Neural cell (in vitro differentiated cells): ENCODE data around the gene CBFA2T3.

Source experiments
- EZH2 ChIP-seq: fragments of 200-600, 300-800 bp; shearing (Covaris generic), sonication (generic); IDR thresholded peaks from 2 replicates; pipeline ENCODE4 v1.6.1; 2014; ENCODE audit warnings: antibody characterized with exemption, low read length, borderline replicate concordance, mild to moderate bottlenecking; ENCODE audit not compliant: insufficient read depth, poor library complexity, severe bottlenecking
- POLR2AphosphoS5 ChIP-seq: IDR thresholded peaks from 2 replicates; pipeline ENCODE4 v1.6.1; 2012
- RAD21 ChIP-seq: fragments of 450-650 bp; conservative IDR thresholded peaks from 2 replicates; pipeline ENCODE4 v1.6.1; 2014; ENCODE audit warnings: antibody characterized with exemption, mild to moderate bottlenecking, moderate library complexity
- TAF1 ChIP-seq: IDR thresholded peaks from 2 replicates; pipeline ENCODE4 v1.6.1; 2012; ENCODE audit warnings: low read depth
- TF ChIP-seq, protein P1 (sequence below): fragments of 450-650 bp; IDR thresholded peaks from 2 replicates; pipeline ENCODE4 v1.5.1; 2014; ENCODE audit warnings: antibody characterized with exemption, mild to moderate bottlenecking, moderate library complexity; ENCODE audit not compliant: poor library complexity, severe bottlenecking
- TF ChIP-seq, protein P2 (sequence below): IDR thresholded peaks from 2 replicates; pipeline ENCODE4 v1.6.1; 2012; ENCODE audit warnings: borderline replicate concordance

DNA sequence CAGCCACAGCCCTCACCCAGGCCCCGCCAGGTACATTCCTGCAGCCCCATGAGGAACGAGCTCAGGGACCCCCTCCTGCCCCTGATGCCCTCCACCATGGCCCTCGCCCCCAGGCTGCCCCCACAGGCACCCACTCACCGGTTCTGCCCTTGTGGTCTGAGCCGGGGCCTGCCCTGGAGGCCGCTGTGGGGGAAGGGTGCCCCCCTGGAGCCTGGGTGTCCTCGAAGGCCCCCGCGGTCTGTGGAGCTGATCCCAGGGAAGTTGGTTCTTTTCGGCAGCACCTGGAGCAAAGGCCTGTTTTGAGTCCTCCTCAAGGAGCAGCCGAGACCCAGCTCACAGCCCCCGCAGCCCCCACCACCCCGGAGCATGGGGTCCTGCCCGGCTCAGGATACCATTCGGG is 112.9 kb downstream of the CBFA2T3 start:
- no peak for TF ChIP-seq POLR2AphosphoS5
- TF ChIP-seq, protein P1, sequence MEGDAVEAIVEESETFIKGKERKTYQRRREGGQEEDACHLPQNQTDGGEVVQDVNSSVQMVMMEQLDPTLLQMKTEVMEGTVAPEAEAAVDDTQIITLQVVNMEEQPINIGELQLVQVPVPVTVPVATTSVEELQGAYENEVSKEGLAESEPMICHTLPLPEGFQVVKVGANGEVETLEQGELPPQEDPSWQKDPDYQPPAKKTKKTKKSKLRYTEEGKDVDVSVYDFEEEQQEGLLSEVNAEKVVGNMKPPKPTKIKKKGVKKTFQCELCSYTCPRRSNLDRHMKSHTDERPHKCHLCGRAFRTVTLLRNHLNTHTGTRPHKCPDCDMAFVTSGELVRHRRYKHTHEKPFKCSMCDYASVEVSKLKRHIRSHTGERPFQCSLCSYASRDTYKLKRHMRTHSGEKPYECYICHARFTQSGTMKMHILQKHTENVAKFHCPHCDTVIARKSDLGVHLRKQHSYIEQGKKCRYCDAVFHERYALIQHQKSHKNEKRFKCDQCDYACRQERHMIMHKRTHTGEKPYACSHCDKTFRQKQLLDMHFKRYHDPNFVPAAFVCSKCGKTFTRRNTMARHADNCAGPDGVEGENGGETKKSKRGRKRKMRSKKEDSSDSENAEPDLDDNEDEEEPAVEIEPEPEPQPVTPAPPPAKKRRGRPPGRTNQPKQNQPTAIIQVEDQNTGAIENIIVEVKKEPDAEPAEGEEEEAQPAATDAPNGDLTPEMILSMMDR, result no peak
- TF ChIP-seq, protein P2, sequence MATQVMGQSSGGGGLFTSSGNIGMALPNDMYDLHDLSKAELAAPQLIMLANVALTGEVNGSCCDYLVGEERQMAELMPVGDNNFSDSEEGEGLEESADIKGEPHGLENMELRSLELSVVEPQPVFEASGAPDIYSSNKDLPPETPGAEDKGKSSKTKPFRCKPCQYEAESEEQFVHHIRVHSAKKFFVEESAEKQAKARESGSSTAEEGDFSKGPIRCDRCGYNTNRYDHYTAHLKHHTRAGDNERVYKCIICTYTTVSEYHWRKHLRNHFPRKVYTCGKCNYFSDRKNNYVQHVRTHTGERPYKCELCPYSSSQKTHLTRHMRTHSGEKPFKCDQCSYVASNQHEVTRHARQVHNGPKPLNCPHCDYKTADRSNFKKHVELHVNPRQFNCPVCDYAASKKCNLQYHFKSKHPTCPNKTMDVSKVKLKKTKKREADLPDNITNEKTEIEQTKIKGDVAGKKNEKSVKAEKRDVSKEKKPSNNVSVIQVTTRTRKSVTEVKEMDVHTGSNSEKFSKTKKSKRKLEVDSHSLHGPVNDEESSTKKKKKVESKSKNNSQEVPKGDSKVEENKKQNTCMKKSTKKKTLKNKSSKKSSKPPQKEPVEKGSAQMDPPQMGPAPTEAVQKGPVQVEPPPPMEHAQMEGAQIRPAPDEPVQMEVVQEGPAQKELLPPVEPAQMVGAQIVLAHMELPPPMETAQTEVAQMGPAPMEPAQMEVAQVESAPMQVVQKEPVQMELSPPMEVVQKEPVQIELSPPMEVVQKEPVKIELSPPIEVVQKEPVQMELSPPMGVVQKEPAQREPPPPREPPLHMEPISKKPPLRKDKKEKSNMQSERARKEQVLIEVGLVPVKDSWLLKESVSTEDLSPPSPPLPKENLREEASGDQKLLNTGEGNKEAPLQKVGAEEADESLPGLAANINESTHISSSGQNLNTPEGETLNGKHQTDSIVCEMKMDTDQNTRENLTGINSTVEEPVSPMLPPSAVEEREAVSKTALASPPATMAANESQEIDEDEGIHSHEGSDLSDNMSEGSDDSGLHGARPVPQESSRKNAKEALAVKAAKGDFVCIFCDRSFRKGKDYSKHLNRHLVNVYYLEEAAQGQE, result no peak
- TF ChIP-seq RAD21, result no peak
- no peak for TF ChIP-seq TAF1
- no peak for TF ChIP-seq EZH2
